ENCODE results near the gene PCDH9.
A peak's percentile ranks its signal among the peaks of the same experiment; 100 is the strongest.

PCDH9 gene

DNA sequence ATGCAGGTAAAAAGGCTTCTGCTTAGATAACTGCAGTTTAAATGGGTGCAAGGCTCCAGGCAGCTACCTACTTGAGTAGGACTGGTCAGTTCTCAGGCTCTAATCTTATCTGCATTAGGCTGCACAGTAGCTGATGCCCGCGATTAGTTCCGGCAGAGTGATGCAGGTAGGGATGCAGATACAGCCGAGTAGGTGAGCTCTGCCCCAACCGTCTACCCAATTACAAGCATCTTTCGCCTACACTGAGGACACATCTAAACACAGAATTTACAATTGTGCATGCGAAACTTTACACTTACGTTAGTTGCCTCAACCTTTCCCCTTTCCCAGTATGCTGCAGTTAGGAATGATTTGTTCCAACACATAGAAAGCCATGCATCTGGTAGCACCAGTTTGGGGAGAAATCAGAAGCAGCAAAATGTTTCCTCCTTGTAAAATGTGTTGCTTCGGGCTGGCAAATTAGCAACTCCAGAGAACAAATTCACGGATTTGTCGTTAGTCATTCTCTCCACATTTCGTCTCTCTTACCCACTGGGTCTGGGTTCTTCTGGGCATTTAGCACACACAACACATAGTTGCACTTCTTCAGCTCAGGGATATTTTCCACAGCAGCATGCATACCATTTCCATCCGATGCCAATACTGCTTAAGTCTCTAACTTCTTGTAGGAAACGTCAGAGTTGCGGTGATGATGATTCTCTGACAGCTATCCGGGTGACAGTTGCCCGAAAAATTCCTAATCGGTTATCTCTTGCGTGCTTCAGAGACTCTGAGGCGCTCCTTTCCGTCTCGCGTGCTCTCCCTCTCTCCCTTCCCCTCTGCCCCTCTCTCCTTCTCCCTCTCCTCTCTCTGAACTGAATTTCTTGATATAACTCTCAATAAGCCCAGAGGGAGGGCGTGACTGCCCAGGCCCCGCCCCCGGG, at the start of gene PCDH9:
PCDH9 (minus strand) TSS at position 856 of the 923 bp plus-strand sequence. CDS start 1,896 bp downstream, outside the sequence.
- no peak for DNase-seq

DNA sequence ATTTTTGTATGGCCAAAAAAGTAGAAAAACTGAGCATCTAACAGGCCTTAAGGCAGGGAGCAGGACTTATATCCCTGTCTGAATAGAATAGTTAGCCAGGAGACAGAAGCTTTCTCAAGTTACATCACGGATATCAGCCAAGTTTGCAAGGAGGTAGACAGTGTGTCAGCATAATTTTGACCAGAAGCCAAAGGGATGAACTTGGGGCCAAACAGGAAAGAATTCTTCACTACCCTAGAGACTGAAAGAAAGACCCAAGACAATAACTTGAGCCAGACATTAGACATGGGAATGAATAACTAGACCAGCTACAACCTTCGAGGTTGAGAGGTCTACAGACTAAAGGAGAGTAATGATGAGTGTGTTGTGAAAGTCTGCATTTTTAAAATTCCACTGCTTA, 48.1 kb upstream of the PCDH9 start:
- DNase-seq, result no peak

GRCh38 chr13:67277581-67277980, 47.4 kb upstream of the PCDH9 start:
- no peak for DNase-seq

- no peak for DNase-seq
Observed at GRCh38 chr13:67275351-67275960, 45.3 kb upstream of the PCDH9 start.

GRCh38 chr13:67273001-67273400, 42.9 kb upstream of the PCDH9 start:
- no peak for DNase-seq

GRCh38 chr13:67267136-67267535, 37.0 kb upstream of the PCDH9 start:
- DNase-seq, result no peak

DNA sequence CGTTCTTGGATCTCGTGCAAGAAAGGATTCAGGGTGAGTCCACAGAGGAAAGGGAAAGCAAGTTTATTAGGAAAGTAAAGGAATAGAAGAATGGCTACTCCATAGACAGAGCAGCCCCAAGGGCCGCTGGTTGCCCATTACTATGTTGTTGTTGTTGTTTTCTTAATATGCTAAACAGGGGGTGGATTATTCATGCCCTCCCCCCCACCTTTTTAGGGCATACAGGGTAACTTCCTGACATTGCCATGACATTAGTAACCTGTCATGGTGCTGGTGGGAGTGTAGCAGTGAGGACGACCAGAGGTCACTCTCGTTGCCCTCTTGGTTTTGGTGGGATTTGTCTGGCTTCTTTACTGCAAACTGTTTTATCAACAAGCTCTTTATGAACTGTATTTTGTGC, 29.1 kb upstream of the PCDH9 start:
- no peak for DNase-seq

GRCh38 chr13:67258482-67258881, 28.3 kb upstream of the PCDH9 start:
- no peak for DNase-seq

DNA sequence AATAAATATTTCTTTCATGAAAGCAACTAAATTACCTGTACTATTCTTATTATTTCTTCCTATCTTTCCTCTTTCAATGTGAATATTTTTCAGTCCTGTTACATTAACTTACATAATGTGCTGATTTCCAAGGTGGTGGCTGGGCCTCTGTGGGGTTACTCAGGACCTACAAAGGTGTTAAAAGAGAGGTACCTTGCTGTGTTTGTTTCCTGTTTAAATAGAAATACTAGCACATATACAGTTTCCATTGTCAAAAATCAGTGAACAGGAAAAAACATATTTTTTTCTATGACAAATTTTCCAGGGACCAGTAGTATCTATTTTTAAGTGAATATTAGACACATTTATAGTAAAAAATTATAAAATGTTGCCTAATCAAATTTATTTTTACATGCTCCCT, 8.7 kb upstream of the PCDH9 start:
- DNase-seq, result no peak

DNA sequence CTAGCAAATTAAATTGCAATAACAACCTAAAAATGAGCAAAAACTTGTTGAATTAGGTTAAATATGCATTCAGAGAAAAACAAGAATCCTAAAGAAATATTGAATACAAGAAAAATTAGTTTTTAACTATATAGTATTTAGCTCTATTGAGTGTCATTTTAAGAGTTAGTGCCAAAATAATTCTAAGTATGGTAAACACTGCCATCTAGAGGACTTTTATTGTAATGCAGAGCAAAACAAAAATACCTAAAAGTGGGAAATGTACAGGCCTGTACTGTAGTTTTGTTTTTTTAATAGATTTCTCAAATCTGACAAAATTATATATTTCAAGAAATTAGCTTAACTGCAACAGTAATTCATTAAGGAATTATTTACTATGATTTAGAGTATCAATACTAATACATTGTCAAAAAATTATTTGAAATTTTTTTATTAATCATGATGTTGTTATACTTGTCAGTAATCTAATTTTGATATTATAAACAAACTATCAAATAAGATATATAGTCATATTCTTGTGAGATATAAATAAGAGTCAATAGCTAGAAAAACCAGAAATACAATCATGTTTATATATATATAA, 8.2 kb upstream of the PCDH9 start:
- DNase-seq, result peak; percentile 60

- no peak for DNase-seq
Observed at GRCh38 chr13:67235265-67235664, 5.1 kb upstream of the PCDH9 start.

GRCh38 chr13:67232384-67232783, 2.2 kb upstream of the PCDH9 start:
- DNase-seq, result no peak

DNA sequence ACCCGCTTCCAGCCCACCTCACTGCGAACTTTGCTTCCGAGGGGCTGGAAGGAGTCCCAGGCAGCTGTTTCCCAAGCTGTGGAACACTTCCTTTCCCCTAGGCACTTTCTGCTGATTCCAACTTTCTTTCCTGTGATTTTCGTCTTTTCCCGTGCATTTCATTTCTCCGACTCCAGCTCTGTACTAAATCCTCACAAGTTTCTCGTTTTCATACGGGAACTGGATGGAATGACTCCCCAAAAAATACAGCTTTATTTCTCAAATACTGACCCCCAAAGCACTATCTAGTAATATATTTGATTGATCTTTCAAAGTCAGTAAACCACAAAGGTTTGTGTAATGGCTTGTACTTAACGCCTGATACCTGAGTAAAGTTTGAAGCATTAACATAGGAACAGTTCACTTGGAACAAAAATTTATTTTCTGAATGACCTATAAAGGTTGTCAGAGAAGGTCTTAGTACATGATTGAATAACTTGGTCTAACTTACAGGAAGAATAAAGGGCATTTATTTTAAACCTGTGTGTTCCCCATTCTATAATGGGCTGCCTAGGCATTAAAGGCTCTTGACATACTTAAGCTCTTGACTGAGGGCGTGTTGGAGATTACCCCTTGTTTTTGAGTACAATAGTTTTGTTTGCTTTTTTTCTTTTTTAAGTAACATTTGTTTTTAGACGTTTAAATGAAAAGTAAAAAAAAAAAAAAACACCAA, 1.3 kb upstream of the PCDH9 start:
- DNase-seq, result no peak

DNA sequence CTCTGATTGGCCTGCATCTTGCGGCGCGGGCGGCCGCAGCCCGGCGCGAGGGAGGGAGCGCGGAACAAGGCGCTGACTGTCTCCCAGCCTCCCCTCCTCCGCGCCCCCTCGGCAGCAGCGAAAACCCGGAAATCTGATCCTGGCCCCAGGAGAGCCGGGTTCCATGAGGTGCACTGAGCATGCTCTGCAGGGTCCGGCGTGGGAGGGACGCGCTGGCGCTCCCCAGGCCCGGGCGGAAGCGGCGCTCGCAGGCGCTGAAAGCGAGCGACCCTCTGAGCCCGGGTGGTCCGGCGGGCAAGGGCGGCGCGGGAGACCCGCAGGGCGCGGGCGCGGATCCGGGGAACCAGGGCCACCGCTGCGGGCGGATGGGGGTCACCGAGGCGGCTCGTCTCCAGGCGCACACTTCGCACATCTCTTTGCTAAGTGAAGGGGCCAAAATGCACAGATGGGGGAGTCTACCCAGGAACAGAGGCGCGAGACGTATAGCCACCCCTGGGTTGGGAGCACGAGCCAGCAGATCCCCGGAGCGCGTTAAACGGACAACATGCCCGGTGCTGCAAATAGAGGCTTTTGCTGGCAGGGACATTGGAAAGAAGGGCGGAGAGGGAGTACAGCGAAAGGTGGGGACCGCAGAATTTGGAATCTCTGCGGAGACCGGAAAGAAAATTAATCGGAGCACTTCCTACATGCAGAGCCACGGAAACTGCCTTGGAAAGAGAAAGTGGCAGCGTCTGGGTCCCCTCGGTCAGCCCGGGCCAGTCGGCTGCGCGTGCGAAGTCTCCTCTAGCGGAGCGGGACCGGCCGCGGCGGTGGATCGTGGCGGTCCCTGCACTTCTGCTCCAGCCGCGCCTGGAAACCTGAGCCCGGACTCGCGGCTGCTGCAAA, 510 bp upstream of the PCDH9 start:
- DNase-seq, result peak; percentile 86

DNA sequence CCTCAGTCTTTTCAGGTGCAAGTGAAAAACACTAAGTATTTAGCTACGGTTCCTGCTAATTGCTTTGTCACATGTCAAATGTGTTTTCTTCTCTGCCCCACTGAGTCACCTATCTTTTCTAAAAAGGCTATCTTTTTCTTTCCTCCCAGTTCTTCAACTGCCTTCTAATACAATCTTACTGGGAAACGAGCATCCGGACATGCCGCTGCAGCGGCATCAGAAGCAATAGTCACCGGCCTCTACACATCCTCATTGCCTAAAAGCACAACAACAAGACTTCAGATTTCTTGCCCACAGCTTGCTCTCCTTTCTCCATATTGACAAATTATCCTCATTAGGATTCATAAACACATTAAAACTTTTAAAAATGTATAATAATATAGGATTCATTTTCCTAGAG, 1.2 kb downstream of the PCDH9 start:
- DNase-seq, result no peak

GRCh38 chr13:67228031-67228430, 2.1 kb downstream of the PCDH9 start:
- no peak for DNase-seq

GRCh38 chr13:67227131-67227983, 2.8 kb downstream of the PCDH9 start:
- no peak for DNase-seq

GRCh38 chr13:67226696-67227095, 3.4 kb downstream of the PCDH9 start:
- no peak for DNase-seq

DNA sequence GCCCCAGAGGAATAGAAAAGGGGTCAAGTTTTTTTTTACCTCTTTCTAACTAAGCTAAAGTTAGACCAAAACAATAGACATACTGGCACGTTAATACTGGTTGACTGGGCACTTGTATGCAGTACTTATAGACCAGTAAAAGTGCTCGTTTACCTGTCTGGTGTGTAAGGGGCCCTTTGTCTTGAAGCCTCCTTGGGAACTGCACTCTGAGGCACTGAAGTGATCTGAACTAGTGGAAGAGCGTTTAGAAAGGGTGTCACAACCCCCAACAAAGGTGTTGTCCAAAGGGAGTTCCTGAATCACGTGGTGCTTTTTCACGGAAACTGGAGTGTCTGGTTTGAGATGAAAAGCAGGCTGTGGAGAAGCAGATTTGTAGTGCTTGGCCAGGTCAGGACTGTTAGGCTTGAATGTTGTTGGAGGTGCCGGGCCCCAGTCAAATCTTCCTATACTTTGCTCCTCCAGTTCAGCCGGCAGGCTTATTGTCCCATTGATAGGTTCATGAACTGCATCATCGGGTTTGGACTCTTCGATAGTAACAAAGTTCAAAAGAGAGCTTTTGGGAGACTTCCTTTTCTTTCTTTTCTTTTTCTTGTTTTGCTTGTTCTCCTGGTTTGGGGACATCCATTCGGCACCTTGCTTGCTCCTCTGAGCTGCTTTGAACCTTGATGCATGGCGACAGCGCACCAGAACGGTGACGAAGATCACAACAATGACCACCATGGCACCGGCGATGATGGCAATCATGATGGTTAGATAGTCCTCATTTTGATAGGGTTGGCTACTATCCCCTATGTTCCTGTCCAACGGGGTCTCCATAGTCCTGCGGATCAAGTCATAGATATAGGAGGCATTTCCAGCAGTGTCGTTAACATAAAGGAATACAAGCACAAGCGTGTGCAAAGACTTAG, 4.6 kb downstream of the PCDH9 start:
- DNase-seq, result no peak
